OCI-LY1 (cell line): ENCODE measurements around the gene TSPAN5.

Experiments
- H2AFZ ChIP-seq: fragments of 200-600 bp; sonication (generic), shearing (Covaris generic); 2 replicates; pipeline ENCODE4 v1.6.0; 2014; ENCODE audit warnings: antibody characterized with exemption, mild to moderate bottlenecking, low read length
- H3F3A ChIP-seq: fragments of 200-600 bp; sonication (generic), shearing (Covaris generic); 2 replicates; pipeline ENCODE4 v1.6.0; 2014; ENCODE audit warnings: mild to moderate bottlenecking, antibody characterized with exemption, low read length, moderate library complexity; ENCODE audit not compliant: insufficient read depth
- H3K27ac ChIP-seq: fragments of 200-600 bp; sonication (generic); 2 replicates; pipeline ENCODE4 v1.5.1; 2014; ENCODE audit warnings: low read length, mixed run types, mild to moderate bottlenecking, low read depth; ENCODE audit not compliant: poor library complexity, severe bottlenecking
- H3K27me3 ChIP-seq: fragments of 200-600 bp; sonication (generic); 2 replicates; pipeline ENCODE4 v1.6.0; 2014; ENCODE audit warnings: antibody characterized with exemption, mild to moderate bottlenecking, low read length, moderate library complexity; ENCODE audit not compliant: insufficient read depth
- H3K36me3 ChIP-seq: fragments of 200-600 bp; sonication (generic); 2 replicates; pipeline ENCODE4 v1.6.1; 2014; ENCODE audit warnings: mild to moderate bottlenecking, antibody characterized with exemption, low read length, moderate library complexity, mixed read lengths; ENCODE audit not compliant: insufficient read depth
- H3K4me1 ChIP-seq: fragments of 200-600 bp; sonication (generic); 2 replicates; pipeline ENCODE4 v1.5.1; 2014; ENCODE audit warnings: mild to moderate bottlenecking, low read length, moderate library complexity; ENCODE audit not compliant: insufficient read depth, severe bottlenecking
- H3K4me2 ChIP-seq: fragments of 200-600 bp; sonication (generic), shearing (Covaris generic); 2 replicates; pipeline ENCODE4 v1.6.1; 2014; ENCODE audit warnings: low read length
- H3K4me3 ChIP-seq: fragments of 200-600 bp; sonication (generic); 2 replicates; pipeline ENCODE4 v1.5.1; 2014; ENCODE audit warnings: low read length, low read depth, mild to moderate bottlenecking, mixed read lengths; ENCODE audit not compliant: poor library complexity, severe bottlenecking
- H3K79me2 ChIP-seq: fragments of 200-600 bp; shearing (Covaris generic); 2 replicates; pipeline ENCODE4 v1.6.1; 2016; ENCODE audit warnings: mixed run types, low read length, mixed read lengths; ENCODE audit not compliant: insufficient read depth
- H3K9ac ChIP-seq: fragments of 200-600 bp; sonication (generic), shearing (Covaris generic); 2 replicates; pipeline ENCODE4 v1.6.1; 2014; ENCODE audit warnings: mild to moderate bottlenecking, low read length, mixed read lengths
- H3K9me2 ChIP-seq: fragments of 200-600 bp; sonication (generic), shearing (Covaris generic); 2 replicates; pipeline ENCODE4 v1.6.1; 2014; ENCODE audit warnings: low read depth, mild to moderate bottlenecking, low read length, mixed read lengths
- H3K9me3 ChIP-seq: fragments of 200-600 bp; shearing (Covaris generic); 2 replicates; pipeline ENCODE4 v1.6.1; 2014; ENCODE audit warnings: low read length, mixed read lengths
- H4K20me1 ChIP-seq: fragments of 200-600 bp; sonication (generic), shearing (Covaris generic); 2 replicates; pipeline ENCODE4 v1.6.0; 2016; ENCODE audit warnings: mild to moderate bottlenecking, low read length; ENCODE audit not compliant: insufficient read depth
- EZH2 ChIP-seq: fragments of 200-600 bp; sonication (generic), shearing (Covaris generic); IDR thresholded peaks from 2 replicates; pipeline ENCODE4 v1.8.0; 2017; ENCODE audit warnings: borderline replicate concordance, mixed run types, mild to moderate bottlenecking, antibody characterized with exemption, low read length, moderate library complexity, mixed read lengths
- TF ChIP-seq, protein P1 (sequence below): fragments of 200-600 bp; sonication (generic), shearing (Covaris generic); IDR thresholded peaks from 2 replicates; pipeline ENCODE4 v1.5.1; 2017; ENCODE audit warnings: mild to moderate bottlenecking, antibody characterized with exemption, low read length, moderate library complexity, mixed read lengths

Gene TSPAN5

DNA sequence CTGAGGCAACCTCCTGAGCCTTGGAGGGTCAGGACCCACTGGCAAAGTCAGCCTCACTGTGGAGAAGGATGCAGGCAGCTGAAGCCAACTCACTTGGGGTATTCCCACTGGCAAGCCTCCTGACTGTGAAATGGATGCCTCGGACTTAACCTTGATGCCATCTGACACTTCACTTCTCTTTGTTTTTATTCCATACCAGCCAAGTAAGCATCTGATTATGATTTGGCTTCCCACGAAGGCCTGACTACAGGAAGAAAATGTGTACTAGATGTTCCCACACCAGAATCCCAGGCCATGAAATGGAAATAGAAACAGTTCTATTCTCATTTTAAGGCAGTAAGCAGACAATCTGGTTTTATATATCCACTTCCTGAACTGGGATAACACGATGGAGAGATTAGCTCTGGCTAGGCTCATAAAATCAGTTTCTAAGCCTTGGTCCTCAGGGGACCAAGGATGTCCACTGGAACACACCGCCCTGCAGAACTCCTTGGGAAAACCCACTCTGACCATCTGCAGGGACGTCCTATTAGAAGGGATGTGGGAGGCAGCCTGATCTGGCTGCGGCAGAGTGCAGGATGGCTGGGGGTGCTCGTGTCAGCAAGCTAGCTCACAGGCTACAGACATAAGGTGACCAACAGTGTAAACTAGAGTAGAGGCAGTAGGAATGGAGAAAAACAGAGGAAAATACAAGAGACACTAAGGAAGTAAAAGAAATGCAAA is 89.3 kb downstream of the TSPAN5 start:
- H2AFZ ChIP-seq: no peak overlapping the region
- H3K27me3 ChIP-seq: no peaks in the 10 kb centered on the region
- no peak overlapping the region for H3K4me3 ChIP-seq
- H3F3A ChIP-seq: no peaks in the 10 kb centered on the region
- no peaks in the 10 kb centered on the region for H3K79me2 ChIP-seq
- H3K36me3 ChIP-seq: no peaks in the 10 kb centered on the region
- H4K20me1 ChIP-seq: no peaks in the 10 kb centered on the region
- no peak overlapping the region for H3K4me2 ChIP-seq
- TF ChIP-seq, protein P1, sequence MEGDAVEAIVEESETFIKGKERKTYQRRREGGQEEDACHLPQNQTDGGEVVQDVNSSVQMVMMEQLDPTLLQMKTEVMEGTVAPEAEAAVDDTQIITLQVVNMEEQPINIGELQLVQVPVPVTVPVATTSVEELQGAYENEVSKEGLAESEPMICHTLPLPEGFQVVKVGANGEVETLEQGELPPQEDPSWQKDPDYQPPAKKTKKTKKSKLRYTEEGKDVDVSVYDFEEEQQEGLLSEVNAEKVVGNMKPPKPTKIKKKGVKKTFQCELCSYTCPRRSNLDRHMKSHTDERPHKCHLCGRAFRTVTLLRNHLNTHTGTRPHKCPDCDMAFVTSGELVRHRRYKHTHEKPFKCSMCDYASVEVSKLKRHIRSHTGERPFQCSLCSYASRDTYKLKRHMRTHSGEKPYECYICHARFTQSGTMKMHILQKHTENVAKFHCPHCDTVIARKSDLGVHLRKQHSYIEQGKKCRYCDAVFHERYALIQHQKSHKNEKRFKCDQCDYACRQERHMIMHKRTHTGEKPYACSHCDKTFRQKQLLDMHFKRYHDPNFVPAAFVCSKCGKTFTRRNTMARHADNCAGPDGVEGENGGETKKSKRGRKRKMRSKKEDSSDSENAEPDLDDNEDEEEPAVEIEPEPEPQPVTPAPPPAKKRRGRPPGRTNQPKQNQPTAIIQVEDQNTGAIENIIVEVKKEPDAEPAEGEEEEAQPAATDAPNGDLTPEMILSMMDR: no peak
- no peak for TF ChIP-seq EZH2
- no peaks in the 10 kb centered on the region for H3K9me2 ChIP-seq
- no peaks in the 10 kb centered on the region for H3K4me1 ChIP-seq
- no peak overlapping the region for H3K9ac ChIP-seq
- no peak overlapping the region for H3K27ac ChIP-seq
- H3K9me3 ChIP-seq: no peaks in the 10 kb centered on the region

DNA sequence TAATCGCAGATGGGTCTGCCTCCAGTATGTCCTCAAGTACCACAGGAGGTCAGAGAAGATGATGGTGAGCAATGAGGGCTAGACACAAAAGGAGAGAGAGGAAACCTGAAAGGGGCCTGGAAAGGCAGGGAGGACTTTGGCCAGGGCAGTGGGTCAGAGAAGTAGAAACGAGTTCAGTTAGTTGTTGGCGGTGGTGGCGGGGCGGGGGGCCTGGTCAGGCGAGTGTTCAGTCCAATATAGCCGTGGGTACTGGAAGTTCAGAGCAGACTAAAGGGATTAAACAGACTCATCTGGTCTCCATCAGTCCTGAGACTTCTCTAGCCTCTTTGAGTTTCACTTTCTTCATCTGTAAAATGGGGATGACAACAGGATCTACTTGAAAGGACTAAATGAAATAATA is 90.8 kb downstream of the TSPAN5 start:
- Histone ChIP-seq H3K27me3 (no peaks in the 10 kb centered on the region), H3K27ac (no peak overlapping the region), H3F3A (no peaks in the 10 kb centered on the region), H2AFZ (no peak overlapping the region), H3K9ac (no peak overlapping the region), H4K20me1 (no peaks in the 10 kb centered on the region), H3K4me3 (no peak overlapping the region), H3K4me1 (no peaks in the 10 kb centered on the region), H3K36me3 (no peaks in the 10 kb centered on the region), H3K4me2 (no peak overlapping the region), H3K9me2 (no peaks in the 10 kb centered on the region), H3K79me2 (no peaks in the 10 kb centered on the region), H3K9me3 (no peaks in the 10 kb centered on the region)
- no peak for TF ChIP-seq EZH2
- TF ChIP-seq, protein P1: no peak

DNA sequence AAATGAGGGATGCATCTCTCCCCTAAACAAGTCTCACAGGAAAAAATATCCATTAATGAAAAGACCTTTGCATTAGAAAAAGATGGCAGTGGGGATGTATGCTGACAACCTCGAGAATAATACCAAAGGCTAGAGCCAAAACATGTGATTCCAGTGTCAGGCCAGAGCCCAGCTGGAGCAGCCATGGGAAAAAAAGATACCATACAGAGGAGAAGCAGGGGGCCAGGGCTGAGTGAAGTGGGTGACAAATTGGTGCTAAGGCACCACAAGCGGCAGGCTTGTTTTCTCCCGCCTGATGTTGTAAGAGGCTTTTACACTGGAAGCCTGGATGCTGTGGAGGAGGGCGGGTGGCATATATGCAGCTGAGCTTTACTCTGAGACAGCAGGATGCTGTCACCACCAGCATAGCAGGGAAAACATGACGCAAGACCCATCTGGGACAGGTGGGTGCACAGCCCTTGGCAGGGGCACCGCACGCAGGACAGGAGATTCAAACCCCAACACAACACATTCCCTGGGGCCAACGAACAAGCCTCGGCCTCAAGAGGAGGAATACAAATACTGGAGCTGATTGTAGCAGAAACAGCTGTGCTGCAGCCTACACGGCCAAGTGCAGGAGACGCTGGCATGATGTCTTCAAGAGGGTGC is 91.9 kb downstream of the TSPAN5 start:
- H3K4me1 ChIP-seq: no peaks in the 10 kb centered on the region
- no peak overlapping the region for H3K4me2 ChIP-seq
- no peak overlapping the region for H3K9ac ChIP-seq
- no peaks in the 10 kb centered on the region for H3K79me2 ChIP-seq
- H2AFZ ChIP-seq: no peak overlapping the region
- no peak overlapping the region for H3K4me3 ChIP-seq
- no peak overlapping the region for H3K27ac ChIP-seq
- H3K9me2 ChIP-seq: no peaks in the 10 kb centered on the region
- H3K27me3 ChIP-seq: no peaks in the 10 kb centered on the region
- no peak for TF ChIP-seq EZH2
- TF ChIP-seq, protein P1: no peak
- H4K20me1 ChIP-seq: no peaks in the 10 kb centered on the region
- no peaks in the 10 kb centered on the region for H3F3A ChIP-seq
- H3K36me3 ChIP-seq: no peaks in the 10 kb centered on the region
- H3K9me3 ChIP-seq: no peaks in the 10 kb centered on the region
